Epithelial cell of esophagus (primary cell): ENCODE measurements around the gene LRRC19.

Source experiments
- DNase-seq: peaks from one replicate; pipeline ENCODE4 v3.0.0; 2010; ENCODE audit warnings: low read depth
- H3K4me3 ChIP-seq: 2 replicates; pipeline ENCODE4 v1.5.1; 2011; ENCODE audit warnings: mild to moderate bottlenecking, low read length, control low read depth
- CTCF ChIP-seq: IDR thresholded peaks from 2 replicates; pipeline ENCODE4 v1.5.1; 2011; ENCODE audit warnings: low read depth, mild to moderate bottlenecking, low read length, control low read depth, inconsistent platforms; ENCODE audit not compliant: insufficient read depth; ENCODE audit errors: missing control alignments

LRRC19 gene

GRCh38 chr9:26956860-26957233 lies 48.6 kb downstream of the LRRC19 start:
- no peak for DNase-seq
- H3K4me3 ChIP-seq: peak overlapping the region; percentile 77
- no peak for TF ChIP-seq CTCF

- DNase-seq: peak; percentile 98
- no peak for TF ChIP-seq CTCF
- H3K4me3 ChIP-seq: peak within 1 kb of the TSS; percentile 77
Observed at GRCh38 chr9:26955921-26956859, 49.3 kb downstream of the LRRC19 start, which contains the start of gene IFT74. Gene IFT74 (plus strand): TSS chr9:26956412. CDS start chr9:26961968, 5,556 bp downstream.

DNA sequence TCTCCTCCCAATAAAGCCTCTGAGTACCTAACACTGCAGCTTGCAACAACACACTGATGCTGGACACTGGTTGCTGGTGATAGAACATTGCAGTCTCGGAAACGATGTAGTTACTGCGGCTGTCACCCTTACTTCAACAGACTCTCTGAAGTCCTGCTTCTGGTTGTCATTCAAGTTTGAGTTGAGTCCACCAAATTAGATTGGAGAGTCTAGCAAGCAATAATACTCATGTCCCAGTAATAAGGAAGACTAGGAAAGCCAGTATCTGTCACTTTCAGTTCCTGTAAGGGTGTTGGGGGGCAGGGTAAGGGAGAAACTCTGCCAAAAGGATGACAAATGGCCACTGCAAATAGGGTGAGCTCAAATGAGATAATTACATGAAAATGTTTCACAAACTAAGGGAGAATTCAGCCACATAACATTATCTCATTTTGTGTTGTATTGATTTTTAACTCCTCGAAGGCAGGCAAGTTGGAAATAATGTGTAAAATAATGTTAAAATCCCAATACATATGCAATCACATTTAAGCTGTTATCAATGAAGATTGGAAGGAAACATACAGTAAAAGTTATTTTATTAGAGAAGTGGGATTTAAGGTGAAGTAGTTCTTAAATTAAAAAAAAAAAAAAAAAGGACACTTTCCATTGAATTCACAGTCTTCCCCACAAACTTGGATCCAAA lies 50.1 kb downstream of the LRRC19 start:
- no peak for DNase-seq
- peak overlapping the region; percentile 77 for H3K4me3 ChIP-seq
- TF ChIP-seq CTCF: no peak

- no peak for DNase-seq
- no peak overlapping the region for H3K4me3 ChIP-seq
- TF ChIP-seq CTCF: no peak
Observed at GRCh38 chr9:26954050-26954508, 51.4 kb downstream of the LRRC19 start.

- DNase-seq: no peak
- no peak overlapping the region for H3K4me3 ChIP-seq
- no peak for TF ChIP-seq CTCF
Observed at GRCh38 chr9:26951794-26952193, 53.7 kb downstream of the LRRC19 start.

DNA sequence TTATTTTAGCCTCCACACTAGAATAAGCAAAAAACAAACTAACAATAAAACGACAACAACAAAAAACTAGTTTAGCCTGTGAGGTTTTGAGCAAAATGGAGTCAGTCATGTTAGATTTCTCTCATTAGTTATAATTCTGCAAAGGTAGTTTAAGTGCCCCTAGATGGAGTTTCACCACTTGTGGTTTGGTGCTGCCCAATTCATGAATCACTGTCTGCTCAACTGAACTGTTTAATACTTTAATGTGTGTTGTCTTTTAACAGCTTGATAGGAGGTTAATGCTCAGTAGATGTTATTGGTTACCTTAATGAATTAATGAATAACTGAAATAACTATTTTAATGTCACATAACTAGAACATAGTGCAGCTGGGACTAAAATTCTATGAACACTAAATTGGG lies 55.0 kb downstream of the LRRC19 start:
- TF ChIP-seq CTCF: no peak
- no peak for DNase-seq

More for the DNA sequence above, 55.0 kb downstream of the LRRC19 start:
- no peak overlapping the region for H3K4me3 ChIP-seq
